PC-3 (cell line): Measurements from ENCODE around the gene GLB1L. TPM values are rescaled to one million over a fixed set of nuclear protein-coding genes. Genes with fewer than 3 reads are reported as not detected.

Experiments used
- ATAC-seq: fragments of 200-7000 bp; cut with Tn5 transposase; 2 replicates; pipeline ENCODE4 v1.9.1; 2020; ENCODE audit warnings: mild to moderate bottlenecking, moderate library complexity
- BruUV-seq: library from RNA; stranded (reverse); fragments of 400-500 nt; replicated peaks from 2 replicates; lab custom pipeline; 2021; lab: Mats Ljungman, UMichigan
- CTCF ChIA-PET: fragments of 300-600 bp; sonication (Branson Sonifier 250); formaldehyde crosslinking; loops from one replicate; lab custom pipeline; 2022; ENCODE audit warnings: antibody characterized with exemption; lab: Charles Lee
- POLR2A ChIA-PET: fragments of 300-600 bp; sonication (Branson Sonifier 250); formaldehyde crosslinking; loops from one replicate; lab custom pipeline; 2022; ENCODE audit warnings: antibody characterized with exemption; ENCODE audit not compliant: unreplicated experiment; lab: Charles Lee
- DNase-seq: peaks from one replicate; pipeline ENCODE4 v3.0.0-alpha.2; 2015
- H2AFZ ChIP-seq: fragments of 300-600 bp; sonication (generic); 2 replicates; pipeline ENCODE4 v1.6.0; 2016; ENCODE audit warnings: antibody characterized with exemption, low read length
- H3F3A ChIP-seq: fragments of 300-600 bp; sonication (generic); one replicate; pipeline ENCODE4 v1.6.0; 2017; ENCODE audit warnings: antibody characterized with exemption, low read length, control low read depth, mild to moderate bottlenecking; ENCODE audit not compliant: unreplicated experiment
- H3K27ac ChIP-seq: fragments of 300-600 bp; sonication (generic); 2 replicates; pipeline ENCODE4 v1.5.1; 2016; ENCODE audit warnings: mild to moderate bottlenecking, low read length
- H3K27me3 ChIP-seq: fragments of 300-600 bp; sonication (generic); 2 replicates; pipeline ENCODE4 v1.6.1; 2016; ENCODE audit warnings: low read length, mixed read lengths
- H3K36me3 ChIP-seq: fragments of 300-600 bp; sonication (generic); 2 replicates; pipeline ENCODE4 v1.6.1; 2016; ENCODE audit warnings: low read depth, mixed run types, low read length, mixed read lengths
- H3K4me1 ChIP-seq: fragments of 300-600 bp; sonication (generic); 2 replicates; pipeline ENCODE4 v1.5.1; 2016; ENCODE audit warnings: low read length; ENCODE audit not compliant: insufficient read depth
- H3K4me2 ChIP-seq: fragments of 300-600 bp; sonication (generic); 2 replicates; pipeline ENCODE4 v1.6.0; 2016; ENCODE audit warnings: low read length
- H3K4me3 ChIP-seq: fragments of 300-600 bp; sonication (generic); 2 replicates; pipeline ENCODE4 v1.5.1; 2016; ENCODE audit warnings: mild to moderate bottlenecking, low read length, mixed read lengths
- H3K79me2 ChIP-seq: fragments of 300-600 bp; sonication (generic); 2 replicates; pipeline ENCODE4 v1.6.1; 2017; ENCODE audit warnings: low read length, mixed read lengths
- H3K9ac ChIP-seq: fragments of 300-600 bp; sonication (generic); 2 replicates; pipeline ENCODE4 v1.6.0; 2016; ENCODE audit warnings: mild to moderate bottlenecking, low read length
- H3K9me2 ChIP-seq: fragments of 300-600 bp; sonication (generic); replicated peaks from 2 replicates; pipeline ENCODE4 v1.6.1; 2016; ENCODE audit warnings: mixed run types, low read length, mixed read lengths
- H3K9me3 ChIP-seq: fragments of 300-600 bp; sonication (generic); 2 replicates; pipeline ENCODE4 v1.6.1; 2016; ENCODE audit warnings: low read length, mixed read lengths
- H4K20me1 ChIP-seq: fragments of 300-600 bp; sonication (generic); 2 replicates; pipeline ENCODE4 v1.6.1; 2016; ENCODE audit warnings: low read length, mixed read lengths
- CTCF ChIP-seq: fragments of 300-600 bp; sonication (generic); conservative IDR thresholded peaks from 2 replicates; pipeline ENCODE4 v1.5.1; 2017; ENCODE audit warnings: antibody characterized with exemption, low read depth, mild to moderate bottlenecking, low read length
- EZH2 ChIP-seq: fragments of 300-600 bp; sonication (generic); IDR thresholded peaks from one replicate; pipeline ENCODE4 v1.6.1; 2017; ENCODE audit warnings: antibody characterized with exemption, mild to moderate bottlenecking, low read length; ENCODE audit not compliant: unreplicated experiment
- EZH2phosphoT487 ChIP-seq: fragments of 300-600 bp; sonication (generic); IDR thresholded peaks from 2 replicates; pipeline ENCODE4 v1.6.1; 2018; ENCODE audit warnings: mild to moderate bottlenecking, antibody characterized with exemption, low read length, borderline replicate concordance
- intact Hi-C: fragments of 100-400 bp; cut with micrococcal nuclease; formaldehyde crosslinking; loops from 2 replicates; pipeline ENCODE4 v1.9.0; 2023
- total RNA-seq: library from RNA; depleted of rRNA; stranded (reverse); fragments of >200 nt; gene quantifications from 2 replicates; pipeline ENCODE4 v1.2.3, GENCODE V29; 2014

Gene GLB1L
- total RNA-seq, 1 experiment from 2014 or later, result 6.0 TPM

- ChIA-PET POLR2A (interaction anchor here (0.5 to 1.1 kb wide), 3 partner anchors 20 to 44 kb away, joined by 6 to 10 read pairs (median 9); partner anchors contain the start of genes ANKZF1, ATG9A, TUBA4A and TUBA4B), CTCF (interaction anchor here (0.9 to 1.1 kb wide), 3 partner anchors 21 to 56 kb away, joined by 3 to 9 read pairs (median 4); partner anchors contain the start of gene GLB1L)
- Histone ChIP-seq H3K36me3 (no peaks in the 10 kb centered on the region), H3K4me2 (peak overlapping the region; percentile 76), H3K9me3 (no peaks in the 10 kb centered on the region), H3K9ac (peak overlapping the region; percentile 59), H4K20me1 (no peaks in the 10 kb centered on the region), H2AFZ (peak overlapping the region; percentile 30; the same call in 1 of the 2 replicates), H3K27me3 (no peaks in the 10 kb centered on the region), H3K27ac (peak overlapping the region; percentile 86), H3K79me2 (no peaks in the 10 kb centered on the region), H3K4me3 (peak overlapping the region; percentile 47), H3F3A (no peaks in the 10 kb centered on the region), H3K4me1 (peaks cover 34% of the 10 kb centered on the region), H3K9me2 (no peaks in the 10 kb centered on the region)
- intact Hi-C loops, result loop anchor here (2.0 kb wide), 1 partner anchor 25 kb away; no protein-coding TSS in a partner anchor
- no TSS peak for BruUV-seq
- ATAC-seq, result peak; percentile 74
- TF ChIP-seq EZH2 (no peak), EZH2phosphoT487 (no peak), CTCF (no peak)
- DNase-seq, result peak; percentile 92
Measured at GRCh38 chr2:219273937-219274336, 28.7 kb upstream of the GLB1L start.

GRCh38 chr2:219272995-219273394, 27.8 kb upstream of the GLB1L start:
- DNase-seq, result peak; percentile 13

More at GRCh38 chr2:219272995-219273394, 27.8 kb upstream of the GLB1L start:
- no peaks in the 10 kb centered on the region for H3K9me2 ChIP-seq
- H3K9me3 ChIP-seq, result no peaks in the 10 kb centered on the region
- peaks cover 26% of the 10 kb centered on the region for H3K4me1 ChIP-seq
- H3F3A ChIP-seq, result no peaks in the 10 kb centered on the region
- no peak overlapping the region for H2AFZ ChIP-seq
- H4K20me1 ChIP-seq, result no peaks in the 10 kb centered on the region
- ChIA-PET CTCF (no interaction called here), POLR2A (no interaction called here)
- H3K27ac ChIP-seq, result no peak overlapping the region
- no peak overlapping the region for H3K4me3 ChIP-seq
- H3K79me2 ChIP-seq, result no peaks in the 10 kb centered on the region
- ATAC-seq, result no peak
- no peak overlapping the region for H3K9ac ChIP-seq
- intact Hi-C loops, result no loop called here
- H3K36me3 ChIP-seq, result no peaks in the 10 kb centered on the region
- TF ChIP-seq CTCF (no peak), EZH2 (no peak), EZH2phosphoT487 (no peak)
- H3K4me2 ChIP-seq, result no peak overlapping the region
- no peaks in the 10 kb centered on the region for H3K27me3 ChIP-seq
- no TSS peak for BruUV-seq
